ENCODE measurements around the gene DGKZ. TPM values are rescaled to one million over a fixed set of nuclear protein-coding genes. Genes with fewer than 3 reads are reported as not detected.
A peak's percentile ranks its signal among the peaks of the same experiment; 100 is the strongest.

The DGKZ gene
- total RNA-seq, 4 donors from 2014 or later: 13.5 to 55.3 (median 42.8) TPM

- TF ChIP-seq CTCF (IDR thresholded peaks at IDR 0.05) (no peak), POLR2A (IDR thresholded peaks at IDR 0.05) (no peak)
- DNase-seq: no peak
- Histone ChIP-seq H3K36me3 (no peaks in the 10 kb centered on the region), H3K27ac (peak overlapping the region in 1 of 2 donors; percentile 24), H3K4me1 (no peaks in the 10 kb centered on the region), H3K9me3 (no peaks in the 10 kb centered on the region), H3K27me3 (no peaks in the 10 kb centered on the region), H3K4me3 (no peak overlapping the region)
- intact Hi-C loops (cut with DNase I; ENCODE audit: low total_unique reads): no loop called here
These were observed 5.8 kb upstream of the DGKZ start for GRCh38 chr11:46341454-46341853.

DNA sequence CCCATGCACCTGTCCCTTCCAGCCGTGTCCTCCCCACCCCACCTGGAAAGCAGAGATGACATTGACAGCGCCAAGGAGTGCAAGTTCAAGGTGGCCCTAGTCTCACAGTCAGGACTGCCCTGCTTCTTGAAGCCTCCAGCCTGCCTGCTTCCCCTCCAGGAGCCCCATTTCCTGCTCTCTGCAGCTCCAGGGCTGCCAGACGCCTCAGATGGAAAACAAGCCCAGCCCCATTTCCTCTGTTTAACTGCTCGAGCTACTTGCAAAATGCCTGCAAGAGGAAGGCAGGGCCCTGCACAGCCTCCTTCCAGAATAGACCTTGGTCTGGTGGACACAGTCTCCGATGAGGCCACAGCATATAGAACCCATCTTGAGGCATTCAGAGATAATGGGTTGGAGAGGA lies 5.0 kb upstream of the DGKZ start:
- no peak overlapping the region for H3K4me3 ChIP-seq
- intact Hi-C loops (cut with DNase I; ENCODE audit: low total_unique reads): no loop called here
- H3K9me3 ChIP-seq: no peaks in the 10 kb centered on the region
- peak overlapping the region; percentile 19 to 24 for H3K27ac ChIP-seq
- no peaks in the 10 kb centered on the region for H3K27me3 ChIP-seq
- H3K36me3 ChIP-seq: no peaks in the 10 kb centered on the region
- no peak for TF ChIP-seq POLR2A (IDR thresholded peaks at IDR 0.05)
- no peak for TF ChIP-seq CTCF (IDR thresholded peaks at IDR 0.05)
- DNase-seq: no peak
- no peaks in the 10 kb centered on the region for H3K4me1 ChIP-seq

- Histone ChIP-seq H3K27me3 (no peaks in the 10 kb centered on the region), H3K4me3 (no peak overlapping the region), H3K9me3 (no peaks in the 10 kb centered on the region), H3K4me1 (peaks cover 0 to 8% of the 10 kb centered on the region in 2 donors), H3K27ac (no peak overlapping the region), H3K36me3 (no peaks in the 10 kb centered on the region)
- no peak for TF ChIP-seq POLR2A (IDR thresholded peaks at IDR 0.05)
- no peak for TF ChIP-seq CTCF (IDR thresholded peaks at IDR 0.05)
- DNase-seq: no peak
- intact Hi-C loops (cut with DNase I; ENCODE audit: low total_unique reads): no loop called here
These were observed 3.7 kb upstream of the DGKZ start for GRCh38 chr11:46343520-46343919.

DNA sequence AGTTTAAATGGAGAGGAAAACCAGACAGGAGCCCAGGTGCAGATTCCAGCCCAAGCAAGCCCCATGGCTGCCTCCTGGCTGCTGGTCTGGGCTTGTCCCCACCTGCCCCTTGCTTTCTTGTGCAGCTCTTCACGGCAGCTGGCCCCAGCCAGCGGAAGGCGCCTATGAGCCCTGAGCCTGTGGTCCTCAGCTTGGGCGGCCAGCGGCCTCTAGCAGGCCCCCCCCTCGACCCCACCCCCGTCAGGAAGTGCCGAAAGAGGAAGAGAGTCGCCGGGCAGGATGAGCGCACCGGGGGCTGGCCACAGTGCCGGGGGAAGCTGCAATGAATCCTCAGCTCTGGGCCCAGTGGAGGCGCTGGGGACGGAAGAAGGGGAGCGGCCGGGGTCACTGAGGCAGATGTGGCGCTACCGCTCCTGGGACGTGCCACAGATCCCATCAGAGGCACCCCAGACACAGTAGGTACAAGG lies 2.1 kb upstream of the DGKZ start:
- TF ChIP-seq CTCF (IDR thresholded peaks at IDR 0.05) (no peak), POLR2A (IDR thresholded peaks at IDR 0.05) (peak; percentile 12 to 33)
- no peaks in the 10 kb centered on the region for H3K36me3 ChIP-seq
- H3K9me3 ChIP-seq: no peaks in the 10 kb centered on the region
- H3K27me3 ChIP-seq: no peaks in the 10 kb centered on the region
- peak overlapping the region in 1 of 2 donors; percentile 9 for H3K4me3 ChIP-seq
- peak in 1 of 2 donors; percentile 55 for DNase-seq
- H3K4me1 ChIP-seq: peaks cover 0 to 9% of the 10 kb centered on the region in 2 donors
- peak overlapping the region; percentile 55 to 65 for H3K27ac ChIP-seq
- intact Hi-C loops (cut with DNase I; ENCODE audit: low total_unique reads): no loop called here

DNA sequence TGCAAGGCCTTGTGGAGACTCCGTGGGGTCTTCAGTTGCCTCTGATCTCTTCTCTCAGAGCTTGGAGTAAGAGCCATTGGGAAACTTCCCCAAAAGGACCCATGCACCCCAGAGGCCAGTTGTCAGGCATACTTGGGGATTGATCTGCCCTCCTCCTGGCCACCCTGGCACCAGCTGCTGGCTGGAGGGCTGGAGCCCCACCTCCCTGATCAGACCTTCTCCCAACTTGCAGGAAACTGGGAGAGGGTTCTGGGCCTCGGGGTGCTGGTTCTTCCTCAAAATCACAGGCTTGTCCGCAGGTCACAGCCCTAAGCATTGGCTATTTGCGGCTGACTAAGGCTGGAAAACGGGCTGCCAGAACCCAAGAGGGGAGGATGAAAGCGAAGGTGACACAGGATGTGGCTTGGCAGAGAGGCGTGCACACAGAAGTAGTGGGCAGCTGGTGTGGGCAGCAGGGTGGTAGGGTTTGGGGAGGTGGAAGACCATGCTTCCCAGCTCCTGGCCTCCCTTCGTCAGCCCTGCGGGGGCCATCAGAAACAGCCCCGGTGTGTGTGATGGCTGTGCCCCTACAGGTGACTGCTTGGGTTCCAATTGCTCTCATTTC lies 1.3 kb upstream of the DGKZ start:
- Histone ChIP-seq H3K4me1 (peaks cover 0 to 9% of the 10 kb centered on the region in 2 donors), H3K27me3 (no peaks in the 10 kb centered on the region), H3K4me3 (peak overlapping the region in 1 of 2 donors; percentile 9), H3K9me3 (no peaks in the 10 kb centered on the region), H3K27ac (peak overlapping the region; percentile 55 to 65), H3K36me3 (no peaks in the 10 kb centered on the region)
- TF ChIP-seq CTCF (IDR thresholded peaks at IDR 0.05) (no peak), POLR2A (IDR thresholded peaks at IDR 0.05) (no peak)
- intact Hi-C loops (cut with DNase I; ENCODE audit: low total_unique reads): no loop called here
- no peak for DNase-seq
